Fibroblast of skin of back (primary cell): ENCODE measurements around the gene AHNAK.
A peak's percentile ranks its signal among the peaks of the same experiment; 100 is the strongest.
"Not testable (repeated sequence)": the region's sequence is repeated elsewhere in the genome, so short reads cannot be mapped to it uniquely, and the experiment has no call there.

Experiments
- DNase-seq: peaks from one replicate; pipeline ENCODE4 v3.0.0-alpha.2; 2013

AHNAK gene

DNA sequence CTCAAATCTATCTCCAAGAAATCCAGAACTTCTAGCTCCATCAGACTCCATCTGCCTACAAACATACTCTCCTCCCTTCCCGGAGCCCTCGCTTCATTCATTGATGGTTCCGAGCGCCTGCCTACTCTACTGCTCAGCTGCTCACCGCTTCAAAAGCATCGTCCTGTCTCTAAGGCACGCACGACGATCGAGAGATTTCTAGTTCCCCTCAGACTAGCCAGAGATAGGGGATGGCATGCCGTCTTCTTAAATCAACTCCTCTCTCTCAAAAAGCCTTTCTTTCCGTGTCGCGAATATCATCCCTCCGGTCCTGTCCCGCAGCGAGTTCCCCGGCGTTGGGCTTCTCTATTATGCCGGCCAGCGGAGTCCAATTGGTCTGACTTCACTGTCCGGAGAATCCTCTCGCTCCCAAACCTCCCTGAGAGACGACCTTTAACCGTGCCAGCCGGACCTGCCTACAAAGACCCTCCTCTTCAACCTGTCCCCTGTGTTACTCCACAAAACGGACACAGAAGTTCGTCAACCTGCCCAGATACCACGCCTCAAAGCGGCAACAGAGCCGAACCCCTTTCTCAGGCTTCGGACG is 26.5 kb upstream of the AHNAK start:
- DNase-seq, result no peak

DNA sequence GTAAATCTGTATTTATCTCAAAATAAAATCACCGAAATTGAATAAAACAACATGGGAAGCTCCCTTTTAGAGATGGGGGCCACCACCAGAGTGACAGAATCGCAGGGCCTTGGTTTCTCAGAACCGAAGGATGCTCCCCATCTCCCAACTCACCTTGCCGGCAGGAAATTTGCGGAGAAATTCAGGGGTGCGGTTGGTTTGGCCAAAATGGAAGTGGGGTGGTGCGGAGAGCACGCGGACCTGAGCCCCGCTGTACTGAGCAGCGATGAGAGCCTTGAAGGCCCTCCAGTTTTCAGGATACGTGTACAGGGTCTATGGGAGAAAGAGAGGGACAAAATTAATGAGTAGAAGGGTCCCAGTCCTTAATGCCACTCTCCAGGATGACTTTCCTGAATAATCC is 25.8 kb upstream of the AHNAK start:
- no peak for DNase-seq

DNA sequence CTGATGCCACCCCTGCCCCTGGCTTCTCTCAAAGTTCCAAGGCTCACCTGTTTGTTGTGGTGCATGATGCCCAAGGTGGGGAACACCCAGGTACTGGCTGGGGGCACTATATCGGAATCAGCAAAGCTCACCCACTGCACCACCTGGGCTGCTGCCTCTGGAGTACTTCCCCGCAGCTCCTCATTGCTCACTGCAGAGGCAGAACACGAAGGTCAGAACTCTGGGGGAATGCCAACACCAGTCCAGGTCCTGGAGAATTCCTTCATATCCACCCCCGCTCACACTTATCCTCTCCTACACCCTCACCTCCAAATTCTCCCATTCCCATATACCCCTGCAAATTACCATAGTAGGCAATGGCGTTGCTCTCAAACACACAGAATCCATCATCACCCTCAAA is 24.9 kb upstream of the AHNAK start:
- DNase-seq, result not testable (repeated sequence)

DNA sequence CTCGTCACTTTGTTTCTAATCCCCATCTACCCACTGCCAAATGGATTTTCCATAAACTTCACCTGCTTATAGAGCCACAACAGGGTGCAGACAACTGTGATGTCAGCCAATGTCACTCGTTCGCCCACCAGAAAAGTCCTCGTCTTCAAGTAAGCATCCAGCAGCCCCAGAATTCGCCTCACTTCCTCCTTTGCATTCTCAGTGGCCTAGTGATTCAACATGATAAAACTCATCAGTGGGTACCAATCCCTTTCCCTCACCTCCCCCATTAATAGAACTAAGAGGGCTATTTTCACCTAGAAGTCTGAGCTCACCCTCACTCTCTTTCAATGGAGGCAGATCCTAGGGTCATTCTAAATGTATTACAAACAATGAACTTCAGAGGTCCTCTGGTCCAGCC is 24.3 kb upstream of the AHNAK start:
- DNase-seq, result not testable (repeated sequence)

DNA sequence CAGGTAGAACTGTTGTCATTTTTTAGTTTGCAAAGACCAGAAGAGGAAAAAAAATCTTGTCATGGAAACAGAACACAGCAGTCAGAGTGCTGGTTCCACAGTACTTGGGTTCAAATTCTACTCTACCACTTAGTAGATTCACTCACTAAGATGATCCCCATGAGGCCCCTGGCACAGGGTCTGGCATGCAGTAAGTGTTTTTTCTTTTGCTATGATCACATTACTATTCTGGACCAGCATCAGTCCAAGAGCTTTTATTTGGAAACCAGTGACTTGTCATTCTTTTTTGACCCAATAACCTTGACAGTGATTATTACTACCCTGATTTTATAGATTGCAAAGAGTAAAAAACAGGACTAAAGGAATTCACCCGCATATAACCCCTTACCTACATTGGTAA is 23.0 kb upstream of the AHNAK start:
- DNase-seq, result no peak

DNA sequence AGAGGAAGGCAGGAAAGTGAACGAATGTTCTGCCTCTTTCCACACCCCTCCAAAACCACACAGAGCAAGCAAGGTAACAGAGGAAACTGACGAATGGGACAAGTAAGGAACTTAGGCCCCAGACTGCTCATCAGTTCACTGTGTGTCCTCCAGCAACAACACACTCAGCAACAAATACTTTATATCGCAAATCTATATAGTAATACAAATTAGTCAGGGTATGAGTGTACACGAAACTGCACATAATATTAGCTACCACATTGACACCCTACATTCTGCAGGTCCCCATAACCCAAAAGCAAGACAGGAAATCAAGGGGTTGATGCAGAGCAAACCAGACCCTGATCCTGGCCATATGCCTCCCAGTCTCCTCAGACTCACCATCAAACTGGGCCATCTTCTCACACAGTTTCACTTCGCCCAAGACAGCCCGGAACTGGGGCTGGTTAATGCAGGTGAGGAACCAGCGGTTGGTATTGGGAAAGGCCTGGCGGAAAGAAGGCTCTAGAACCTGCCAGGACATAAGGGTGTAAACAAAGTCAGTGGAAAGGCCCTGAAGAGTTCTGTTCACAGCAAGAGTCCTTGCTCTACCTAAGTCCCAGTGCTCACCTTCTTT is 20.5 kb upstream of the AHNAK start:
- DNase-seq, result no peak

DNA sequence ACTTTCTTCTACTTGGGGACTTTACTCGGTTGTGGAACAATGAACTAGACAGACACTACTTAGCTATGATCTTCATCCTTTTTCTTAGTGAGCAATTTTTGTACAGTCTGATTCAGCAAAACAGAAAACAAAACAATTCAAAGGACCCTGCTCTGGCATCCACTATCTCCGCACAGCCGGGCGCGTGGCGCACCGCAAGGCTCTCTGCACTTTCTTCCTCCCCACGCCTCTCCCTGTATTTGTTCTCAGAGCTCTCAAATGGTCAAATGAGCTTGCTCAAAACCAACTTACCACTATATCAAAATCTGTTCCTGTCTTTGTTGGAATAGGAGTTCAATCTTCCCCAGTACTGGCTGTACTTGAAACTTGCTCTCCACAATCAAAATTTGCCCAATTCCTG is 19.6 kb upstream of the AHNAK start:
- no peak for DNase-seq

DNA sequence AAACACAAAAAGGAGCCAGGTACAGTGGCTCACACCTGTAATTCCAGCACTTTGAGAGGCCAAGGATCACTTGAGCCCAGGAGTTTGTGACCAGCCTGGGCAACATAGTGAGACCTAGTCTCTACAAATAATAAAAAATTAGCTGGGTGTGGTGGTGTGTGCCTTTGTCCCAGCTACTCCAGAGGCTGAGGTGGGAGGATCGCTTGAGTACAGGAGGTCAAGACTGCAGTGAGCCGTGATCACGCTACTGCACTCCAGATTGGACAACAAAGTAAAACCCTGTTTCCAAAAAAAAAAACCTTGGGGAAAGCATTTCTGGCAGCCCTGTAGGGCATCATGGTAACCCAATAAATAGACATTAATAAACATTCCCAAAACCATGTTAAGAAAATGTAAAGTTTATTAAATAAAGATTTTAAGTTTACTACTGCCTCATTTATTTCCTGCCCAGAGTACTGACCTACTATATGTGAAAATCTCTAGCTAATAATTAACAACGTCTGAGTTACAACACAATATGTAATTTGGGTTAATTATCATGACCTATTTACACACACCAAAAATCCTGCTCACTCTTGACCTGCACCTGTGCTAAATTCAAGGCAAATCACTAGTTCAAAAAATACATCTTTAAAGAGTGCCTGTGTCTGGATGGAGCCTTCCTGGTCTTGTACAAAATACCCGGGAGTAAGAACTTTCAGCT is 18.6 kb upstream of the AHNAK start:
- no peak for DNase-seq

DNA sequence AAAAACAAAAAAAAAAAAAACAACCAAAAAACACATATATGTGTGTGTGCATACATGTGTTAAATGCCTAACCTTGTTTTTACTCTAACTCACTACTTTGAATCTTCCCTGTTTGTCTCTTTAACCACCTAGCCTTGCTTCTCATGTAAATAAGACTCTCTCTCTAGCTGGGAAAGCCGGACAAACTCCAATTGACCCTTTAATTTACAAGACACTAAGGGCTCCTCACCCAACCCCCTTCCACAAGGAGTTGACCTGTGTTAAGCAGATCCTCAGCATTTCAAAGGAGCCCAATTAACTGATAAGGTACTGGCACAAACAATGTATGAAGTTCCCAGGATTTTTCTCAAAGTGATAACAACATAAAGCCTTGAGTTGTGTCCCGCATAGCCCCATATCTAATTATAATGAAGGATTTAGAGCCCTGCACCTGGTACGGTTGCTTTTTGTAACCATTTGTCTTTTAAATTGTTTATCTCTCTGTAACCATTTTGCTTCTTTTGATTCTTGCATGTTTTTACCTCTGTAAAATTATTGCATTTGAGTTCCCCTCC is 15.1 kb upstream of the AHNAK start:
- DNase-seq, result not testable (repeated sequence)

DNA sequence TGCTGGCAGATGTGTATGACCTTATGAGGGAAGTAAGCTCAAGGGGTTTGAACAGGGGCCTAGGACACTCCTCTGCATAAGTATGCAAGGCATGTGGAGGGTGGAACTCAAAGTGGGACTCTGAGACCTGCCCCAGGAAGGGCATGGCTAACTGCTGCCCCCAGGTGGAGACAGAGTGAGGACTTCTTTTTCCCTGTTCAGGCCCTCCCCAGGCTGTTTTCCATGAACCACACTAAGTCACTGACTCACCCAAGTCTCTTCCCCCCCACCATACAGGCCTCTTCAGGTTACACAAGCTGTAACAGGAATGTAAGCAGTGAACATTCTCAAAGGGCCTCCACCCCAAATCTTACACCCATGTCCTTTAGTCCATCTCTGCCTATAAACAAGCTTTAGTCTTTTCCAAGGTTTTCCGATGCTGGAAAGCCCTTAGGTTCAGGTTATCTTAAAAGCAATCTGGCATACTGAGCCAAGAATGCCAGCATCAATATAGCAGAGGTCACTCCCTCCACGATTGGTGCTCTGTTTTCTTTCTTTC is 14.0 kb upstream of the AHNAK start:
- peak; percentile 98 for DNase-seq

DNA sequence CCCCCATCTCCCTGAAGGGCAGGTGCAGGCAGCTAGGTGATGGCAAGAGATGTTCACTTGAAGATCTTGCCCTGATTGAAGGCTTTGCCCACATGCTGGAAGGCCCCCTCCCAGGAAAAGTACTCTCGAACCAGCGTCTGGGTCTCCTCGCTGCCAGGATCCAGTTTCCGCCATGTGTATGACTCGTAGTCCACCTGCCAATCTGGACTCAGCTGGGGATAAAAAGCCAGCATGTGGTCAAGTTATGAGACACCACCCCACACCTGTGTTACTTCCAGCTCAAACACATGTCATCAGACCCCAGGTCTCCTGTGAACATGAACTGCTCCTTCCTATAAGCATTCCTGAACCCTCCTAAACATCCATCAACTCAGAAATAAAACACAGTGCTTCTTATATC is 13.0 kb upstream of the AHNAK start:
- DNase-seq, result not testable (repeated sequence)

DNA sequence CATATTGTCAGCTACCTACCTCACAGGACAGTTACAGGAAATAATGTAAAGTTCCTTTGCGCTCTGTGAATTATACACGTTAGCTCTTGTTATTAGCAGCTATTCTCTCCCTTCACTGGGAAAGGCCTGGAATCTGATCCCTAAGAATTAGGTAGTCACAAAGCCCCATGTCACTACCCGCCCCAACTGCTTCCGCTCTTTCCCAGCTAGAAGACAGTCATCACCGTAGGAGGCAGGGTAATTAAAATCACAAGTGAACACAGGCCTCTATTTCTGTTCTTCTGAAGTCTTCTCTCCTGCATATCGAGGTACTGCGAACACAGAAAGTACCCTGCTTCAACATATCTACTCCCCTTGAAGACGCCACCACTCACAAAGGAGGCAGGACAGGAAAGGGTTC is 12.6 kb upstream of the AHNAK start:
- DNase-seq, result peak; percentile 33

DNA sequence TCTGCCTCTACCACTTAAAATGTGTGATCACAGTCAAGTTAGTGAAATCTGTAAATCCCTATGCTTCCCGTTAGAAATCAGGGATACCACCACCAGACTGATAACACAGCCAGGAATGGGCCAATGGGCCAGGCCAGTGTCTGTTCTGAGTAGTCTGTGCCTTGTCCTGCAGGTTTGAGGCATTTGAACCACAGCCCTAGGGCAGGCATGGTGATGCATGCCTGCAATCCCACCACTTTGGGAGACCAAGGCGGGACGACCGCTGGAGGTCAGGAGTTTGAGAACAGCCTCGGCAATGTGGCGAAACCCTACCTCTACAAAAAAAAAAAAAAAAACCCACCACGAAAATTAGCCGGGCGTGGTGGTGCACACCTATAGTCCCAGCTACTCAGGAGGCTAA is 12.1 kb upstream of the AHNAK start:
- no peak for DNase-seq

DNA sequence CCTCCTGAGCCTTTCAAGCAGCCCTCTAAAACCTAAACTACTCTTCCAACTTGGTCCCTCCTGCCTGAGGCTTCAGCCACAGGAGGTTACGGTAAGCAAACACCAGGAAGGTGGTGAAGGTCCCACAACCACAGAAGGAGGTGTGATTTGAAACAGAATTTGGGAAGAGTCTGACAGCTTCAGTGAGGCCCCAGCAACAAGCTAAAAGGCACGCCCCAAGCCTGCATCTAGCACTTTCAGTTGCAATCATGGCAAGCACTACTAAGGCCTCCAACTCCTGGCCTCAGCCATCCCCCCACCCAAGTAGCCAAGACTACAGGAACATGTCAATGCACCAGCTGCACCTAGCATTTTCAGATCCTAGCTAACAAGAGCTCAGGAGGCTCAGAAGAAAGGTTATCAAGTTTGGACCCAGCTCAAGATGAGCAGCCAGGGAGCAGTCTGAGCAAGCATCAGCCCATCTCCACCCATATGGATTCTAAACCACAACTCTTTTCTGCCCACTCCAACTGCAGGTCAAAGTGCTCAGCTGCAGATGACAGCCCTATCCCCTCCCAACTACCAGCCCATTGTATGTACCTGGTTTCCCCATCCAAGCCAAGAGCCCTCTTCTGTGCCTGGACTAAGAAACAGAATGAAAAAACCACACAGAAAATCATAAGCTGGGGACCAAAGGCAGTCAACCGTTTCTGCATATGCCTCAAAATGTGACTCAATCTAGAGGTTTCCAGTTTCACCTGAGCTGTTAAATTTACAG is 10.4 kb upstream of the AHNAK start:
- no peak for DNase-seq

DNA sequence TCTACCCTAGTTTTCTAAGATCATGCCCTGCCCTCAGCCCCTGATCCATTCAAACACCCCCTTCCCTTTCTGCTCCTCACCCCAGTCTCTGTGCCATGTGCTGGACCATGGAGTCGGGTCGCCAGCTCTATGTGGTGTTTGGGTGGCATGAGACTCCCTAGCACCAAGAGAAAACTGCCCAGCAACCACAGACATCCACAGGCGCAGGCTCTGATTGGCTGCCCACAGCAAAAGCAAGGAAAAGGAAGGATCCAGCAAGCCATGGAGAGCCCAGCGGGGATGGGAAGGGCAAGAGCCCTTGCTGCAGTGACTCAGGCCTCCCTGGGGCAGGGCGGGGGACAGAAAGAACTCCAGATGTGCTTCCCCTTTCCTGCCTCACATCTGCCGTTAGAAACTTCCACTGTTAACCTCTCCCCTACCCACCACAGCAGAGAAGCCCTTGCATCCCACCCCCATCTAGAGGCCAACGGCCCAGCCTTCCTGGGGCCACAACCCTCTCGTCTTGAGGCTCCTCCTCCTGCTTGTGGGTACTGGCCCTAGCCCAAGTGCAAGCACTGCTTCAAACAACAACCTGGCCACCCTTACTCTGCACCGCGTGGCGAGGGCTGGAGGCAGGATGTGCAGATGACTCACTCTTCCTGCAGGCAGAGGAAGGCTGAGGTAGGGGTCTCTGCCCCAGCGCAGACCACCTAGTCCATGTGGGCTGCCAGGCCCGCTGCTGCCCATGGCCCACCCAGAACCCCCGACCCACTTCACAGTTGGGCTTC is 9.7 kb upstream of the AHNAK start:
- DNase-seq, result peak; percentile 98

DNA sequence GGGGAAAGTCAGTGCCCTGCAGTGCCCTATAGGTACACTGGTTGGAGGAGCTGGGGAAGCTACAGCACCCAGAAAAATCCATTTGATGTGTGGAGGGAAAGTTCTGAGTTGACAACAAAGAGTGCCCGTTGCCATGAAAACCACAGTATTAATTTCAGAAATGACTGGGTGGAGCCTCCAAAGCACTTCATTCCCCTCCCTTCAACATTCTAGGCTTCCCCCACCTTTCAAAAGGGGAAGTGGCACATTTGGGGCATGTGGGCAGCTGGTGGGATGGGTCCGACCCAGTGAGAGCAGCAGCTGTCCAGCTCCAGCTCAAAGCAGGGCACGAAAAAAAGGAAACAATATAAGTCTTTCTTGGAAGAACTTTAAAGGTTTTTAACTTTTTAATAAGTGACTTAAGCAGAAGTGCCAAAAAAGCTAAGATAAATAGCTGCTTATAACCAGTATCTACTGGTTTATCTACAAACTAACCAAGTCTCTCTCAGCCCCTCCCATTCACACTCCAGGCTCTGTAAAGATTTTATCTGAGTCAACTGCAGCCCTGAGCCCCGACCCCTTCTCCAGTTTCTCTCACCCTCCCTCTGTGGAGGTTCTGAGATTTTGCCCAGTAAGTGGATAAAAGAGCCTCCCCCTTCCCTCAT is 9.0 kb upstream of the AHNAK start:
- DNase-seq, result no peak

DNA sequence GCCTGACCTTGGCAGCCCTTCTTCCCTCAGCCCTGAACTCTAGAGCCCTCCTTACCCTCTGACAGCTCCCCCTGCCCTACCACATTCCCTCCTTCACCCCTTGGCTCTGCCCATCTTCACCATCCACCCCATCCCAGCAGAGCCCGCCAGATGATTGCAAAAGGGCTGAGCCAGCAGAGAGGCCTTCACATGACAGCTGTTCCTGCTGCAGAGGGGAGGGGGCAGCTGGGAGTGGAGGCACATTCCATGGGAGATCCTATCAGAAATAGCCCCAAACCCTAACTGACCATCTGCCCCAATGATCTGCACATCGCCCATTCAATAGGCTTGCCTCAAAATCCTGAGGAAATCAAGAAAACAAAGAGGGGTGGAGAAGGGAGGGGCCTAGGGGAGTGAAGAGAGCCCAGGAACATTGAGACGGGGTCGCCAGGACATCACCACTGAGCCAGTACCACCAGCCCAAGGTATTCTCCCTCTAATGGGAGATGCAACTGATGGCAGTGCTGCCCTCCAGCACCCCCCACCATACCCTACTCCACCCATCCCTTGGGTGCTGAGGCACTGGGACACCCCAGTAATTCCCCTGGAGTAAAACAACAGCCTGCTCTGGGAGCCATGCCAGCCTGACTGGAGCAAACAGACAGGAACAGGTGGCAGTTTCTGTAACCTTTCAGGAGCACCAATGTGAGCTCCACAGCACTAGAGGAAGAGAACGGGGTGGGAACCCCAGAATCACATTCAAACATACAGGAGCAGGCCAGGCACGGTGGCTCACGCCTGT is 8.0 kb upstream of the AHNAK start:
- no peak for DNase-seq

DNA sequence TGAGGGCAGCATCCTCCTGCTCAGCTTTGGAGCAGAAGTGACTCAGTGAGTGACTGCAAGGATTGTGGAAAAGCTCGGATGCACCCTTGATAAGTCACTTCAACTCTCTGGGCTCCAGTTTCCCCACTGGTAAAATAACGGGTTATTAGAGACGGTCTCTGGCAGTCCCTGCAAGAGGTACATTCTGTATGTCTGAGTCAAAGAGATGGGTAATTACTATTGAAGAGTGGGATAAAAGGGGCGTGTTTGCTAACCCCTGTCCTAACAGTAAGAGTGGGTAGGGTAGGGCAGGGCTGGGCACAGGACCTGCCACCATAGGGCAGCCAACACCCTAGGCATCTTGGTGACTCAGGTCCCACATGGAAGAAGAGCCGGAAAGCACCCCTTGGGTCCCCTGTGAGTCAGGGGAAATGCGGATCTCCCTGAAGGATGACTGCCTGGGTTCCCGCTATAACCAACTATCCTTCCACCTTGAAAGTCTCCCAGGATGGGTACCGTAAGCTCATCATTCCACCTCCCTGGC is 7.3 kb upstream of the AHNAK start:
- peak; percentile 95 for DNase-seq

DNA sequence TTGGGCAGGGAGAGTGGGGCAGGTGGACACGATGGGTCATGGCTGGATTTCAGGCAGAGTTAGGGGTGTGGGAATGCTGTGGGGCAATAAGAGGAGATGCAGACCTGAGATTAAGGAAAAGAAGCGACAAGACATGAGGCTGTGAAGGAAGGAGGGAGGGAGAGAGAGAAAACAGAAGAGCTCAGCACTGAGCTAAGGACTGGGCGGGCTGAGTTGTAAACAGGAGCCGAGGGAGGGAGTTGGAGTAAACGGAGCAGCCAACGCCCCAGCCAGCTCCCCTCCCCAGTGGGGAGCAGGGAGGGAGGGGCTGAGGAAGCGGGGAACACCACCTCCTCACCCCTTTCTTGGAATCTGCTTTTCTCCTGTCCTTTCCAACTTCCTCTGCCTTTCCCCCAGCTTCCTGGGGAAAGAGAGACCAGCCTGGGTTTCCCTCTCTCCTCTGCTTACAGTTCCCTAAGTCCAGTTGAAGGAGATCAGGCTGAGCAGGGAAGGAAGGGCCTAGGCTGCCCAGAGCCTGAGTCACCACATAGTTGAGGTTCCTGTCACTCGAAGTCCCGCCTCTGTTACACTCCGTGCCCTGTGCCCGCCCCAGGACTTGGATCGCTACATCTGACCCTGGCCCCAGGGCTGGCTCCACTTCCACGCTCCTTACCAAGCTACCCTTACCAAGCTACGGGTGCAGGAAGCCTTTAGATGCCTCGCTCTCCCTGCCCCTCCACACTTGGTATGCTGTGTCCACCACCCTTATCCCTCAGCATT is 6.7 kb upstream of the AHNAK start:
- peak; percentile 97 for DNase-seq
